HCT116 (cell line): ENCODE data around the gene TTLL10. TPM values are rescaled to one million over a fixed set of nuclear protein-coding genes. Genes with fewer than 3 reads are reported as not detected.

Source experiments
- ATAC-seq: fragments of 200-7000 bp; cut with Tn5 transposase; 2 replicates; pipeline ENCODE4 v1.9.1; 2020; ENCODE audit warnings: mild to moderate bottlenecking, moderate library complexity
- BruUV-seq: library from RNA; stranded (reverse); fragments of 400-500 nt; replicated peaks from 2 replicates; lab custom pipeline; 2021; lab: Mats Ljungman, UMichigan
- CTCF ChIA-PET: fragments of 300-600 bp; sonication (Branson Sonifier 250); formaldehyde crosslinking; loops from one replicate; lab custom pipeline; 2021; ENCODE audit warnings: antibody characterized with exemption; lab: Charles Lee
- POLR2A ChIA-PET: fragments of 300-600, 350-600 bp; sonication (Branson Sonifier 250); formaldehyde crosslinking; loops from one replicate; lab custom pipeline; 2021; ENCODE audit warnings: antibody characterized with exemption; lab: Charles Lee
- RAD21 ChIA-PET, 2 experiments: fragments of 300-600 bp; sonication (Branson Sonifier 250); formaldehyde crosslinking; loops; one replicate each; lab custom pipeline; 2023; ENCODE audit warnings: low total read pairs in 2 of 2; ENCODE audit not compliant: uncharacterized antibody in 2 of 2, unreplicated experiment in 2 of 2, low non-redundant PET in 1 of 2; lab: Charles Lee
- DNase-seq: peaks from one replicate; pipeline ENCODE4 v3.0.0-alpha.2; 2010; ENCODE audit warnings: low read depth, low spot score
- H2AFZ ChIP-seq: fragments of 200-600 bp; shearing (Covaris generic), sonication (generic); 2 replicates; pipeline ENCODE4 v1.6.1; 2017; ENCODE audit warnings: low read depth, mixed run types, mixed read lengths, antibody characterized with exemption, low read length; ENCODE audit not compliant: poor library complexity, severe bottlenecking
- H3K27ac ChIP-seq: 2 replicates; pipeline ENCODE4 v1.5.1; 2012; ENCODE audit warnings: low read depth, low read length
- H3K27me3 ChIP-seq: fragments of 200-600 bp; sonication (generic); 2 replicates; pipeline ENCODE4 v1.6.1; 2016; ENCODE audit warnings: mixed run types, low read length, mixed read lengths; ENCODE audit not compliant: insufficient read depth
- H3K36me3 ChIP-seq, 2 experiments: fragments of 200-500 bp in 1 of 2; fragments of 200-600 bp in 1 of 2; sonication (Bioruptor generic) in 1 of 2; sonication (generic) in 1 of 2; 2 replicates each; pipeline versions ENCODE4 v1.5.1 to v1.6.1; 2014 to 2016; ENCODE audit warnings: low read length in 2 of 2, inconsistent platforms in 1 of 2, mixed read lengths in 1 of 2, mixed run types in 1 of 2; ENCODE audit not compliant: insufficient read depth in 2 of 2, control insufficient read depth in 1 of 2
- H3K4me1 ChIP-seq, 2 experiments: fragments of 200-600 bp in 1 of 2; sonication (generic) in 1 of 2; 2 replicates each; pipeline versions ENCODE4 v1.5.1 to v1.6.1; 2012 to 2017; ENCODE audit warnings: low read length in 2 of 2, inconsistent platforms in 1 of 2, mild to moderate bottlenecking in 1 of 2, mixed read lengths in 1 of 2, mixed run types in 1 of 2, moderate library complexity in 1 of 2; ENCODE audit not compliant: insufficient read depth in 2 of 2, control insufficient read depth in 1 of 2
- H3K4me2 ChIP-seq: fragments of 200-600 bp; sonication (generic); 2 replicates; pipeline ENCODE4 v1.6.1; 2017; ENCODE audit warnings: mixed run types, low read length, mixed read lengths
- H3K4me3 ChIP-seq, 2 experiments: fragments of 200-600 bp in 1 of 2; sonication (generic) in 1 of 2; replicated peaks in 1 of 2; 2 replicates each; pipeline ENCODE4 v1.5.1; 2011 to 2016; ENCODE audit warnings: low read length in 2 of 2, control low read depth in 1 of 2, low read depth in 1 of 2, mild to moderate bottlenecking in 1 of 2, mixed read lengths in 1 of 2, mixed run types in 1 of 2
- H3K79me2 ChIP-seq: fragments of 200-600 bp; sonication (generic); 2 replicates; pipeline ENCODE4 v1.6.1; 2017; ENCODE audit warnings: mild to moderate bottlenecking, mixed run types, low read length, moderate library complexity, mixed read lengths; ENCODE audit not compliant: insufficient read depth
- H3K9ac ChIP-seq: fragments of 200-600 bp; sonication (generic); 2 replicates; pipeline ENCODE4 v1.6.1; 2016; ENCODE audit warnings: low read length, mixed read lengths
- H3K9me2 ChIP-seq: fragments of 200-600 bp; sonication (generic), shearing (Covaris generic); 2 replicates; pipeline ENCODE4 v1.6.1; 2017; ENCODE audit warnings: mixed run types, mild to moderate bottlenecking, moderate library complexity; ENCODE audit not compliant: insufficient read depth
- H3K9me3 ChIP-seq, 2 experiments: fragments of 200-500 bp in 1 of 2; fragments of 200-600 bp in 1 of 2; sonication (Bioruptor generic) in 1 of 2; sonication (generic) in 1 of 2; 2 replicates each; pipeline ENCODE4 v1.6.1; 2014 to 2017; ENCODE audit warnings: low read length in 2 of 2, mixed read lengths in 2 of 2, inconsistent platforms in 1 of 2, low read depth in 1 of 2, mild to moderate bottlenecking in 1 of 2, mixed run types in 1 of 2, moderate library complexity in 1 of 2; ENCODE audit not compliant: control insufficient read depth in 1 of 2, insufficient read depth in 1 of 2
- H4K20me1 ChIP-seq: fragments of 200-600 bp; sonication (generic), shearing (Covaris generic); 2 replicates; pipeline ENCODE4 v1.6.1; 2017; ENCODE audit warnings: mixed run types, mild to moderate bottlenecking, moderate library complexity; ENCODE audit not compliant: insufficient read depth
- EGR1 ChIP-seq: IDR thresholded peaks from 2 replicates; pipeline ENCODE4 v1.6.1; 2012; ENCODE audit warnings: low read depth
- ELF1 ChIP-seq: IDR thresholded peaks from 2 replicates; pipeline ENCODE4 v1.6.1; 2012; ENCODE audit warnings: low read depth, borderline replicate concordance
- EZH2phosphoT487 ChIP-seq: fragments of 200-600 bp; IDR thresholded peaks from 2 replicates; pipeline ENCODE4 v1.6.1; 2018; ENCODE audit warnings: antibody characterized with exemption, borderline replicate concordance
- JUND ChIP-seq: IDR thresholded peaks from 2 replicates; pipeline ENCODE4 v1.6.1; 2012
- POLR2A ChIP-seq: IDR thresholded peaks from 2 replicates; pipeline ENCODE4 v1.7.0; 2011; ENCODE audit warnings: borderline replicate concordance; ENCODE audit not compliant: insufficient read depth, insufficient read length; ENCODE audit errors: extremely low read depth
- POLR2AphosphoS5 ChIP-seq: IDR thresholded peaks from 2 replicates; pipeline ENCODE4 v1.6.1; 2011; ENCODE audit warnings: mild to moderate bottlenecking, low read depth, low read length, moderate library complexity
- RAD21 ChIP-seq: IDR thresholded peaks from 2 replicates; pipeline ENCODE4 v1.6.1; 2012; ENCODE audit warnings: low read depth, mild to moderate bottlenecking
- SP1 ChIP-seq: IDR thresholded peaks from 2 replicates; pipeline ENCODE4 v1.6.1; 2012; ENCODE audit warnings: low read depth
- SRF ChIP-seq: IDR thresholded peaks from 2 replicates; pipeline ENCODE4 v1.6.1; 2012; ENCODE audit warnings: low read depth
- YY1 ChIP-seq: IDR thresholded peaks from 2 replicates; pipeline ENCODE4 v1.6.1; 2011; ENCODE audit warnings: low read length, low read depth, moderate library complexity, mild to moderate bottlenecking; ENCODE audit not compliant: insufficient replicate concordance; ENCODE audit errors: extremely low read depth
- ZFX ChIP-seq: fragments of 450-650 bp; IDR thresholded peaks from 2 replicates; pipeline ENCODE4 v1.6.1; 2017
- ZNF274 ChIP-seq: fragments of 200-500 bp; sonication (Bioruptor generic); IDR thresholded peaks from 2 replicates; pipeline ENCODE4 v1.6.1; 2014; ENCODE audit warnings: mild to moderate bottlenecking, low read depth, low read length, inconsistent platforms
- intact Hi-C: fragments of 100-400 bp; cut with micrococcal nuclease; formaldehyde crosslinking; loops from 2 replicates; pipeline ENCODE4 v1.10.0; 2022
- total RNA-seq: library from RNA; stranded (reverse); gene quantifications from one replicate; pipeline ENCODE4 v1.2.1, GENCODE V29; 2021; ENCODE audit not compliant: unreplicated experiment
- TF ChIP-seq, protein P1 (sequence below): IDR thresholded peaks from 2 replicates; pipeline ENCODE4 v1.6.1; 2012

TTLL10 gene
- total RNA-seq, 1 experiment from 2014 or later: 0.10 TPM

DNA sequence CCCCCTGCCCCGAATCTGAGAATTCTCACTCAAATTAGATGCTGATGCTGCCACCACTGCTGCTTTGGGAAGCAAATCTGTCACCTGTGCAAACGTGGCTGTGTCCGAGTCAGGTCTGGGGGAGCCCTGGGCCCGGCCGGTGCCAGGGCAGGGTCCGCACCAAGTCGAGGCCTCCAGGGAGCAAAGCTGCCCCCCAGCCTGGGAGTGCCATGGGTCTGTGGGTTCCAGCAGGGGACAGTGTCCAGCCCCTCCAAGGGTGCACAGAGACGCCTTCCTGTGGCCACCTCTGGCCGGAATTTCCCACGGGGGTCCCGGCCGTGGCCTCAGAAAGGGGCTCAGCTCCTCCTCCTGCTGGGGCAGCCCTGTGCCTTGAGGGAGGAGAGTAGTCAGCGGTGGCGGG, 27.7 kb upstream of the TTLL10 start:
- no peaks in the 10 kb centered on the region for H3K79me2 ChIP-seq
- intact Hi-C loops: no loop called here
- ATAC-seq (no peak), DNase-seq (no peak)
- no peak overlapping the region for H3K27ac ChIP-seq
- H3K9me2 ChIP-seq: no peaks in the 10 kb centered on the region
- no peak for TF ChIP-seq SP1
- RAD21 ChIA-PET: no interaction called here
- H3K4me3 ChIP-seq: no peak overlapping the region
- POLR2A ChIA-PET: no interaction called here
- H2AFZ ChIP-seq: no peak overlapping the region
- CTCF ChIA-PET: no interaction called here
- H4K20me1 ChIP-seq: no peaks in the 10 kb centered on the region
- no peak overlapping the region for H3K4me2 ChIP-seq
- no peaks in the 10 kb centered on the region for H3K9me3 ChIP-seq
- no TSS peak for BruUV-seq
- H3K27me3 ChIP-seq: no peaks in the 10 kb centered on the region
- no peaks in the 10 kb centered on the region for H3K36me3 ChIP-seq
- H3K4me1 ChIP-seq: peaks cover 7 to 19% of the 10 kb centered on the region in 2 experiments
- no peak overlapping the region for H3K9ac ChIP-seq

DNA sequence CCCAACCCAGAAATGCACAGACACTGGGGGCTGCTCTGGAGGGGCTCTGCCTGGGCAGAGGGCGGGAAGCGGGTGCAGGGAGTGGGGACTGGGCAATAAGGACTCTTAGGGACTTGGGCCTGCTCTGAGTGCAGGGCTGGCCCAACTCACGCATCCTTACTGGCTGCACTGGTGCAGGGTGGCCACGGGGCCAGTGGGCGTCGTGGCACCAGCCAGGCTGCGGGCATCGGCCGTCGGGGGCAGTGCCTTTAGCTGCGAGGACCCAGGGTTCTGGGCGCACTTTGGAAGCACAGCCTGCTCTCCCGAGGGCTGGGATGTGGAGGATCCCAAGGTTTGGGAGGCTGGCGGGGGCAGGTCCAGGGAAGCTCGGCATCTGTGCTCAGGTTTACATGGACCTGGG, 27.1 kb upstream of the TTLL10 start:
- no peak overlapping the region for H3K4me2 ChIP-seq
- no peak overlapping the region for H2AFZ ChIP-seq
- no TSS peak for BruUV-seq
- peaks cover 7 to 18% of the 10 kb centered on the region in 2 experiments for H3K4me1 ChIP-seq
- H3K9me3 ChIP-seq: no peaks in the 10 kb centered on the region
- no peaks in the 10 kb centered on the region for H4K20me1 ChIP-seq
- H3K27ac ChIP-seq: no peak overlapping the region
- H3K27me3 ChIP-seq: no peaks in the 10 kb centered on the region
- H3K36me3 ChIP-seq: no peaks in the 10 kb centered on the region
- ChIA-PET POLR2A (no interaction called here), RAD21 (interaction anchor here in 1 of 2 experiments (0.6 kb wide), 1 partner anchor 20 kb away, joined by 3 read pairs; no protein-coding TSS in a partner anchor), CTCF (no interaction called here)
- ATAC-seq: no peak
- intact Hi-C loops: no loop called here
- H3K9me2 ChIP-seq: no peaks in the 10 kb centered on the region
- H3K9ac ChIP-seq: no peak overlapping the region
- no peak for TF ChIP-seq EGR1
- TF ChIP-seq JUND: no peak
- TF ChIP-seq YY1: no peak
- no peak for TF ChIP-seq SRF
- no peak for TF ChIP-seq EZH2phosphoT487
- no peak for TF ChIP-seq RAD21
- TF ChIP-seq POLR2AphosphoS5: no peak
- no peak for TF ChIP-seq POLR2A
- no peak for TF ChIP-seq ZFX
- TF ChIP-seq, protein P1, sequence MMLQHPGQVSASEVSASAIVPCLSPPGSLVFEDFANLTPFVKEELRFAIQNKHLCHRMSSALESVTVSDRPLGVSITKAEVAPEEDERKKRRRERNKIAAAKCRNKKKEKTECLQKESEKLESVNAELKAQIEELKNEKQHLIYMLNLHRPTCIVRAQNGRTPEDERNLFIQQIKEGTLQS: no peak
- TF ChIP-seq ELF1: no peak
- TF ChIP-seq ZNF274: no peak
- no peak for DNase-seq
- no peak overlapping the region for H3K4me3 ChIP-seq
- no peaks in the 10 kb centered on the region for H3K79me2 ChIP-seq
